Lung (tissue), 12 donors: ENCODE measurements around the gene TMEM109. TPM values are rescaled to one million over a fixed set of nuclear protein-coding genes. Genes with fewer than 3 reads are reported as not detected.

Experiments
- ATAC-seq: fragments of 200-7000 bp; cut with Tn5 transposase; one replicate; pipeline ENCODE4 v1.9.1; 2020; ENCODE audit warnings: moderate number of reproducible peaks; ENCODE audit not compliant: insufficient read depth, low FRiP score
- DNase-seq, 3 donors: peaks; one replicate each; pipeline ENCODE4 v3.0.0-alpha.2; 2013 to 2017
- H3K27ac ChIP-seq, 2 donors: one replicate each; pipeline ENCODE4 v1.5.1; 2013; ENCODE audit warnings: mild to moderate bottlenecking in 2 of 2, moderate library complexity in 2 of 2, control low read depth in 1 of 2, inconsistent platforms in 1 of 2, low read depth in 1 of 2, low read length in 1 of 2
- H3K27me3 ChIP-seq, 3 donors: one replicate each; pipeline ENCODE4 v1.5.1; 2013; ENCODE audit warnings: low read length in 2 of 3; ENCODE audit not compliant: control insufficient read depth in 3 of 3, insufficient read depth in 3 of 3
- H3K36me3 ChIP-seq, 4 donors: one replicate each; pipeline ENCODE4 v1.5.1; 2013; ENCODE audit warnings: low read length in 4 of 4, mild to moderate bottlenecking in 1 of 4, moderate library complexity in 1 of 4; ENCODE audit not compliant: control insufficient read depth in 4 of 4, insufficient read depth in 4 of 4
- H3K4me1 ChIP-seq, 5 donors: one replicate each; pipeline ENCODE4 v1.5.1; 2013; ENCODE audit warnings: low read length in 5 of 5, mild to moderate bottlenecking in 2 of 5, moderate library complexity in 1 of 5; ENCODE audit not compliant: control insufficient read depth in 5 of 5, insufficient read depth in 5 of 5
- H3K4me3 ChIP-seq: one replicate; pipeline ENCODE4 v1.5.1; 2013; ENCODE audit warnings: mild to moderate bottlenecking, control low read depth, moderate library complexity
- H3K9ac ChIP-seq, 2 donors: one replicate each; pipeline ENCODE4 v1.5.1; 2013; ENCODE audit warnings: low read length in 2 of 2, control low read depth in 1 of 2; ENCODE audit not compliant: insufficient read depth in 1 of 2
- H3K9me3 ChIP-seq, 4 donors: one replicate each; pipeline ENCODE4 v1.5.1; 2013; ENCODE audit warnings: low read length in 3 of 4, mild to moderate bottlenecking in 1 of 4, moderate library complexity in 1 of 4; ENCODE audit not compliant: control insufficient read depth in 4 of 4, insufficient read depth in 3 of 4
- WGBS, 2 donors: extraction: QIAGEN DNeasy Blood & Tissue Kit; methylation state at CpG; one replicate each; pipeline ENCODE4 v1.1.7; 2013; 5-methylcytosine and 5-hydroxymethylcytosine counted together
- polyA plus RNA-seq, 2 donors: library from polyadenylated mRNA; stranded (reverse); fragments of 200-250 nt; gene quantifications; one replicate each; pipeline ENCODE4 v1.2.1, GENCODE V29; 2013
- total RNA-seq, 2 donors: library from RNA; depleted of rRNA in 1 of 2; stranded (reverse); fragments of >200 nt in 1 of 2; gene quantifications; one replicate each; pipeline ENCODE4 v1.2.1, GENCODE V29; 2014 to 2021
- TF ChIP-seq, protein P1 (sequence below): IDR thresholded peaks from 2 replicates; pipeline ENCODE4 v1.5.1; 2012; ENCODE audit warnings: mild to moderate bottlenecking; ENCODE audit errors: control extremely low read depth, extremely low read depth
- donor health status: control.
- donor health status: control.
- donor health status: Bipolar disorder and iron deficiency.
- donor health status: healthy.
- donor health status: DM: yes; HTN: yes; CAD: no.

Gene TMEM109
- total and polyA plus RNA-seq, 4 donors, result 69.2 to 128 (median 99.3) TPM

GRCh38 chr11:60946601-60947264 lies 32.8 kb downstream of the TMEM109 start:
- peaks cover 0 to 16% (median 13%) of the 10 kb centered on the region in 5 donors for H3K4me1 ChIP-seq
- peaks cover 0 to 26% (median 5%) of the 10 kb centered on the region in 4 donors for H3K36me3 ChIP-seq
- H3K27ac ChIP-seq, result no peak overlapping the region

GRCh38 chr11:60947700-60948099 lies 33.7 kb downstream of the TMEM109 start:
- H3K36me3 ChIP-seq, result peaks cover 0 to 18% (median 4%) of the 10 kb centered on the region in 4 donors
- TF ChIP-seq, protein P1, sequence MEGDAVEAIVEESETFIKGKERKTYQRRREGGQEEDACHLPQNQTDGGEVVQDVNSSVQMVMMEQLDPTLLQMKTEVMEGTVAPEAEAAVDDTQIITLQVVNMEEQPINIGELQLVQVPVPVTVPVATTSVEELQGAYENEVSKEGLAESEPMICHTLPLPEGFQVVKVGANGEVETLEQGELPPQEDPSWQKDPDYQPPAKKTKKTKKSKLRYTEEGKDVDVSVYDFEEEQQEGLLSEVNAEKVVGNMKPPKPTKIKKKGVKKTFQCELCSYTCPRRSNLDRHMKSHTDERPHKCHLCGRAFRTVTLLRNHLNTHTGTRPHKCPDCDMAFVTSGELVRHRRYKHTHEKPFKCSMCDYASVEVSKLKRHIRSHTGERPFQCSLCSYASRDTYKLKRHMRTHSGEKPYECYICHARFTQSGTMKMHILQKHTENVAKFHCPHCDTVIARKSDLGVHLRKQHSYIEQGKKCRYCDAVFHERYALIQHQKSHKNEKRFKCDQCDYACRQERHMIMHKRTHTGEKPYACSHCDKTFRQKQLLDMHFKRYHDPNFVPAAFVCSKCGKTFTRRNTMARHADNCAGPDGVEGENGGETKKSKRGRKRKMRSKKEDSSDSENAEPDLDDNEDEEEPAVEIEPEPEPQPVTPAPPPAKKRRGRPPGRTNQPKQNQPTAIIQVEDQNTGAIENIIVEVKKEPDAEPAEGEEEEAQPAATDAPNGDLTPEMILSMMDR, result no peak
- H3K27me3 ChIP-seq, result peaks cover 0 to 4% (median 0%) of the 10 kb centered on the region in 3 donors
- no peak overlapping the region for H3K4me3 ChIP-seq
- peaks cover 0 to 17% (median 7%) of the 10 kb centered on the region in 5 donors for H3K4me1 ChIP-seq
- no peak overlapping the region for H3K27ac ChIP-seq
- 64 to 66% methylated on average over 2 of the region's 2 CpGs for WGBS, 2 donors
- DNase-seq, result no peak
- H3K9ac ChIP-seq, result no peak overlapping the region
- H3K9me3 ChIP-seq, result no peaks in the 10 kb centered on the region
- no peak for ATAC-seq

More at GRCh38 chr11:60946601-60947264, 32.8 kb downstream of the TMEM109 start:
- 89 to 91% methylated on average over 15 of the region's 15 CpGs for whole genome bisulfite sequencing, 2 donors
- DNase-seq (no peak), ATAC-seq (no peak)
- TF ChIP-seq, protein P1, result no peak
- Histone ChIP-seq H3K9ac (no peak overlapping the region), H3K9me3 (no peaks in the 10 kb centered on the region), H3K27me3 (peaks cover 0 to 4% (median 0%) of the 10 kb centered on the region in 3 donors), H3K4me3 (no peak overlapping the region)

DNA sequence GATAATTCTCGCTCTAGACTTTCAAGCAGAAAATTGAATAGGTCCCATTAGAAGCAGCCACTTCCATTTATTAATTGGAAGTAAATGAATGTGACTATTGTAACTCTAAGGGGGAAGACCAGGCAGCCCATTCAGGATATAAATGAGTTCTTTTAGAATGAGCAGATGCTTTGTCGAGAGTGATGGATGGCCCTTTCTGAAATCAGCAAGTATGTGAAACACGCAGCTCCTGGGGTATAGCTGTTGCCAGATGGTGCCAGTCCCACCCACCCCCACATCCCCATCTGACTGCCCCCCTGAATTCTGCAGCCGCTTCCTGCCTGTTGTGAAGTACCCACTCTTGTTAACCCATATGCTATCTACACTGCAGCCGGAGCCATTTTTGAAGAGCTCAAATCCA lies 34.3 kb downstream of the TMEM109 start:
- Histone ChIP-seq H3K27ac (no peak overlapping the region), H3K4me1 (peaks cover 0 to 18% (median 5%) of the 10 kb centered on the region in 5 donors), H3K4me3 (no peak overlapping the region), H3K27me3 (peaks cover 0 to 4% (median 0%) of the 10 kb centered on the region in 3 donors), H3K9me3 (no peaks in the 10 kb centered on the region), H3K36me3 (peaks cover 0 to 16% (median 4%) of the 10 kb centered on the region in 4 donors), H3K9ac (no peak overlapping the region)
- ATAC-seq (no peak), DNase-seq (no peak)
- TF ChIP-seq, protein P1, result no peak
- WGBS, 2 donors, result 66 to 82% methylated on average over 5 of the region's 5 CpGs
